Astrocyte of the cerebellum (primary cell): Measurements from ENCODE around the gene TAF1L.
"Not testable (repeated sequence)": the region's sequence is repeated elsewhere in the genome, so short reads cannot be mapped to it uniquely, and the experiment has no call there.

Source experiments
- DNase-seq: peaks from one replicate; pipeline ENCODE4 v3.0.0-alpha.2; 2011; ENCODE audit warnings: low read depth
- H3K4me3 ChIP-seq: 2 replicates; pipeline ENCODE4 v1.5.1; 2011; ENCODE audit warnings: mild to moderate bottlenecking, low read depth, low read length, moderate library complexity
- CTCF ChIP-seq: IDR thresholded peaks from 2 replicates; pipeline ENCODE4 v1.5.1; 2012; ENCODE audit warnings: low read length, low read depth, moderate library complexity, mild to moderate bottlenecking; ENCODE audit errors: missing control alignments
- in situ Hi-C: cut with HindIII; loops from 2 replicates; pipeline ENCODE4 v1.10.0; 2017; ENCODE audit warnings: low sequenced_read_pairs

The TAF1L gene

DNA sequence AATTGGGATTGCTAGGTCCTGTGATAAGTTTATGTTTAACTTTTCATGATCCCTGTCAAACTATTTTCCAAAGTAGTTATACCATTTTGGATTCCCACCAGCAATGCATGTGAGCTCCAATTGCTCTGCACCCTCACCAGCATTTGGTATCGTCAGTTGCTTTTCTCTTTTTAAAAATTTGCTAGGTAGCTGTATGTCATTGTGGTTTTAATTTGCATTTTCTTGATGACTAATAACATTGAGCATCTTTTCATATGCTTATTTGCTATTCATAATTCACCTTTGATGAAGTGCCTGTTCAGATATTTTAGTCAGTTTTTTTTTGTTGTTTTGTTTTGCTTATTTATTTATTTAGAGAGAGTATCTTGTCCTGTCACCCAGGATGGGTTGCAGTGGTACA, 12.5 kb downstream of the TAF1L start:
- DNase-seq = no peak
- in situ Hi-C loops = no loop called here
- no peak overlapping the region for H3K4me3 ChIP-seq
- no peak for TF ChIP-seq CTCF

DNA sequence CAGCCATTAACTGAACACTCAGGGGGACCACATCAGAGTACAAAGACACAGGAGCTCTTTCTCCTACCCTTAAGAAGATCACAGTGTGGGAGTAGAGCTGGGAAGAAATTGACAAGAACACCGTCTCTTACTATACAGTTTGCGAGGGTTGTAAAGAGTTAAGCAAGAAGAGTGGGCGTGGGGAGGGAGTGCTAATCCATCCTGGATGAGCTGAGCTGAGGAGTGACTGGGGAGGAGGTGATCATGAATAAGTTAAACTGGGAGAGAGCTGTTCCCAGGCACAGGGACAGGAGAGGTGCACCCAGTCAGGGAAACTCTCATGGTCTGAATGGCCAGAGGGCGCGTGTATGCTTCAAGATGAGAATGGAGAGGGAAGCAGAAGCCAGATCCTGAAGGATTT, 17.2 kb downstream of the TAF1L start:
- H3K4me3 ChIP-seq = no peak overlapping the region
- no peak for TF ChIP-seq CTCF
- DNase-seq = no peak
- in situ Hi-C loops = no loop called here

GRCh38 chr9:32606811-32607210, 28.7 kb downstream of the TAF1L start:
- DNase-seq = no peak
- no peak overlapping the region for H3K4me3 ChIP-seq
- in situ Hi-C loops = no loop called here
- TF ChIP-seq CTCF = no peak

GRCh38 chr9:32603914-32604852, 31.3 kb downstream of the TAF1L start:
- no peak for TF ChIP-seq CTCF
- no peak overlapping the region for H3K4me3 ChIP-seq
- in situ Hi-C loops = no loop called here
- DNase-seq = peak; percentile 40

DNA sequence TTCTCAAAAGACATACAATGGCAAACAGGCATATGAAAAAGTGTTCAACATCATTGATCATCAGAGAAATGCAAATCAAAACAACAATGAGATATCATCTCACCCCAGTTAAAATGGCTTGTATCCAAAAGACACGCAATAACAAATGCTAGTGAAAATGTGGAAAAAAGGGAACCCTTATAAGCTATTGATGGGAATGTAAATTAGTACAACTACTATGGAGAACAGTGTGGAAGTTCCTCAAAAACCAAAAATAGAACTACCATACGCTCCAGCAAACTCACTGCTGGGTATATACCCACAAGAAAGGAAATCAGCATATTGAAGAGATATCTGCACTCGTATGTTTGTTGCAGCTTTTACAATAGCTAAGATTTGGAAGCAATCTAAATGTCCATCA, 36.4 kb downstream of the TAF1L start:
- H3K4me3 ChIP-seq, in situ Hi-C loops, DNase-seq: not testable (repeated sequence)

GRCh38 chr9:32596936-32597335, 38.5 kb downstream of the TAF1L start:
- TF ChIP-seq CTCF = no peak
- no peak overlapping the region for H3K4me3 ChIP-seq
- DNase-seq = no peak
- in situ Hi-C loops = no loop called here

GRCh38 chr9:32596096-32596865, 39.2 kb downstream of the TAF1L start:
- in situ Hi-C loops = no loop called here

More at GRCh38 chr9:32596096-32596865, 39.2 kb downstream of the TAF1L start:
- DNase-seq = no peak
- TF ChIP-seq CTCF = no peak
- H3K4me3 ChIP-seq = no peak overlapping the region
